HepG2 (cell line): ENCODE measurements around the gene OGFR. TPM values are rescaled to one million over a fixed set of nuclear protein-coding genes. Genes with fewer than 3 reads are reported as not detected.
A peak's percentile ranks its signal among the peaks of the same experiment; 100 is the strongest.

Experiments
- DDIT3 ChIP-seq: sonication (generic); formaldehyde crosslinking; IDR thresholded peaks from 2 replicates; pipeline ENCODE4 v1.4.0; 2020; ENCODE audit warnings: mild to moderate bottlenecking, missing genetic modification reagents
- DNMT1 ChIP-seq: sonication (generic); formaldehyde crosslinking; IDR thresholded peaks from 2 replicates; pipeline ENCODE4 v1.5.1; 2020; ENCODE audit warnings: mild to moderate bottlenecking, missing genetic modification reagents
- GATAD2A ChIP-seq: IDR thresholded peaks from 2 replicates; pipeline ENCODE4 v1.6.1; 2016
- GPN1 ChIP-seq: sonication (generic); formaldehyde crosslinking; IDR thresholded peaks from 2 replicates; pipeline ENCODE4 v1.5.1; 2020; ENCODE audit warnings: missing genetic modification reagents, borderline replicate concordance
- GTF2F1 ChIP-seq: fragments of 150-350 bp; IDR thresholded peaks from 2 replicates; pipeline ENCODE4 v1.6.1; 2014; ENCODE audit warnings: low read length
- HHEX ChIP-seq: IDR thresholded peaks from 2 replicates; pipeline ENCODE4 v1.6.1; 2016; ENCODE audit warnings: control low read depth
- HINFP ChIP-seq: sonication (generic); formaldehyde crosslinking; IDR thresholded peaks from 2 replicates; pipeline ENCODE4 v1.4.0; 2020; ENCODE audit warnings: low read depth, mild to moderate bottlenecking, missing genetic modification reagents
- HOXA7 ChIP-seq: sonication (generic); formaldehyde crosslinking; IDR thresholded peaks from 2 replicates; pipeline ENCODE4 v1.8.1; 2022; ENCODE audit warnings: mild to moderate bottlenecking, missing genetic modification reagents, moderate library complexity
- MAFF ChIP-seq: IDR thresholded peaks from 2 replicates; pipeline ENCODE4 v1.6.1; 2011; ENCODE audit warnings: low read depth, low read length, improper control_type of control experiment
- MAFK ChIP-seq, 2 experiments: IDR thresholded peaks in 1 of 2; conservative IDR thresholded peaks in 1 of 2; 2 replicates each; pipeline ENCODE4 v1.6.1; 2011; ENCODE audit warnings: improper control_type of control experiment in 2 of 2, low read length in 2 of 2
- MTF2 ChIP-seq: sonication (generic); formaldehyde crosslinking; IDR thresholded peaks from 2 replicates; pipeline ENCODE4 v1.5.0; 2020; ENCODE audit warnings: missing genetic modification reagents, borderline replicate concordance
- NFE2L2 ChIP-seq: fragments of 150-350 bp; IDR thresholded peaks from 2 replicates; pipeline ENCODE4 v1.6.1; 2014; ENCODE audit warnings: low read length
- NFIC ChIP-seq: IDR thresholded peaks from 2 replicates; pipeline ENCODE4 v1.6.1; 2012; ENCODE audit warnings: mild to moderate bottlenecking, low read length, inconsistent platforms
- PCBP2 ChIP-seq: fragments of 200-400 bp; formaldehyde crosslinking; optimal IDR thresholded peaks from 2 replicates; pipeline ENCODE3; 2018; ENCODE audit warnings: low read length, low read depth; ENCODE audit not compliant: poor library complexity, severe bottlenecking
- PHF21A ChIP-seq: sonication (generic); formaldehyde crosslinking; IDR thresholded peaks from 2 replicates; pipeline ENCODE4 v1.5.0; 2020; ENCODE audit warnings: mild to moderate bottlenecking, missing genetic modification reagents
- POLR2A ChIP-seq, 2 experiments: IDR thresholded peaks; 2 replicates each; pipeline ENCODE4 v1.6.1; 2011; ENCODE audit warnings: low read depth in 2 of 2, low read length in 2 of 2, mild to moderate bottlenecking in 1 of 2, moderate library complexity in 1 of 2; ENCODE audit not compliant: insufficient read depth in 1 of 2
- PPARG ChIP-seq: conservative IDR thresholded peaks from 2 replicates; pipeline ENCODE4 v1.6.1; 2016; ENCODE audit warnings: missing biosample characterization, missing genetic modification reagents
- STAG1 ChIP-seq: sonication (generic); formaldehyde crosslinking; IDR thresholded peaks from 2 replicates; pipeline ENCODE4 v1.4.0; 2020; ENCODE audit warnings: missing genetic modification reagents
- ZBTB1 ChIP-seq: sonication (generic); formaldehyde crosslinking; IDR thresholded peaks from 2 replicates; pipeline ENCODE4 v1.4.0; 2020; ENCODE audit warnings: missing genetic modification reagents, borderline replicate concordance
- ZBTB4 ChIP-seq: sonication (generic); formaldehyde crosslinking; IDR thresholded peaks from 2 replicates; pipeline ENCODE4 v1.4.0; 2020; ENCODE audit warnings: missing genetic modification reagents, mild to moderate bottlenecking, borderline replicate concordance
- ZMYM2 ChIP-seq: sonication (generic); formaldehyde crosslinking; IDR thresholded peaks from 2 replicates; pipeline ENCODE4 v1.8.0; 2022; ENCODE audit warnings: mild to moderate bottlenecking, missing genetic modification reagents
- ZNF30 ChIP-seq: sonication (generic); formaldehyde crosslinking; IDR thresholded peaks from 2 replicates; pipeline ENCODE4 v1.5.0; 2020; ENCODE audit warnings: mild to moderate bottlenecking, missing genetic modification reagents
- ZNF350 ChIP-seq: sonication (generic); formaldehyde crosslinking; IDR thresholded peaks from 2 replicates; pipeline ENCODE4 v1.4.0; 2020; ENCODE audit warnings: mild to moderate bottlenecking, low read depth, missing genetic modification reagents, borderline replicate concordance
- ZNF468 ChIP-seq: sonication (generic); formaldehyde crosslinking; IDR thresholded peaks from 2 replicates; pipeline ENCODE4 v1.8.0; 2022; ENCODE audit warnings: mild to moderate bottlenecking, moderate library complexity, missing genetic modification reagents
- ZNF567 ChIP-seq: sonication (generic); formaldehyde crosslinking; IDR thresholded peaks from 2 replicates; pipeline ENCODE4 v1.8.1; 2023; ENCODE audit warnings: mild to moderate bottlenecking, missing genetic modification reagents, borderline replicate concordance
- ZNF619 ChIP-seq: sonication (generic); formaldehyde crosslinking; IDR thresholded peaks from 2 replicates; pipeline ENCODE4 v1.4.0; 2020; ENCODE audit warnings: mild to moderate bottlenecking, missing genetic modification reagents
- ZNF775 ChIP-seq: sonication (generic); formaldehyde crosslinking; IDR thresholded peaks from 2 replicates; pipeline ENCODE4 v1.4.0; 2020; ENCODE audit warnings: missing genetic modification reagents, mild to moderate bottlenecking, moderate library complexity, borderline replicate concordance
- ZNF816 ChIP-seq: sonication (generic); formaldehyde crosslinking; IDR thresholded peaks from 2 replicates; pipeline ENCODE4 v1.8.0; 2022; ENCODE audit warnings: missing genetic modification reagents, mild to moderate bottlenecking, borderline replicate concordance
- ZNF841 ChIP-seq: sonication (generic); formaldehyde crosslinking; IDR thresholded peaks from 2 replicates; pipeline ENCODE4 v1.8.1; 2023; ENCODE audit warnings: missing genetic modification reagents, borderline replicate concordance
- polyA plus RNA-seq, 8 experiments: library from polyadenylated mRNA; depleted of rRNA in 3 of 8; stranded (reverse) in 7 of 8; unstranded in 1 of 8; fragments of >200 nt; fragmentation: Illumina TruSeq in 4 of 8; extraction: Trizol in 4 of 8; gene quantifications; 2 replicates each; pipeline versions ENCODE4 v1.2.1 to v1.2.3, GENCODE V29; 2011 to 2016; ENCODE audit warnings: low read depth in 4 of 8, missing spikeins in 1 of 8, mixed read lengths in 1 of 8; ENCODE audit not compliant: insufficient read depth in 1 of 8
- total RNA-seq, 5 experiments: library from RNA; depleted of rRNA; stranded (reverse); fragments of >200 nt; fragmentation: Illumina TruSeq; extraction: Trizol; gene quantifications; 2 replicates each; pipeline ENCODE4 v1.2.3, GENCODE V29; 2016; ENCODE audit warnings: low read depth in 1 of 5

The OGFR gene
- total and polyA plus RNA-seq, 2 of the 13 experiments (the other 11 are each of a cell fraction or from before 2014, with no cell fraction given) = 47.7 to 81.8 TPM

GRCh38 chr20:62808211-62808865, 3.7 kb downstream of the OGFR start (continued):
- TF ChIP-seq ZBTB4 (0 out of 2 replicates have a peak, but pooled peaks have one; percentile 49), NFE2L2 (0 out of 2 replicates have a peak, but pooled peaks have one; percentile 1), MTF2 (no peak), ZNF816 (CRISPR knock-in tag) (0 out of 2 replicates have a peak, but pooled peaks have one; percentile 23), PHF21A (CRISPR knock-in tag) (no peak), GTF2F1 (no peak), ZNF567 (CRISPR knock-in tag) (no peak), HINFP (CRISPR knock-in tag) (no peak), NFIC (no peak), DDIT3 (CRISPR knock-in tag) (no peak), GPN1 (no peak), MAFK (conservative IDR thresholded peaks at IDR 0.05 in 1 of 2, IDR thresholded peaks at IDR 0.05 in 1 of 2; ENCODE audit: low read length in 2 of 2) (no peak), POLR2A (IDR thresholded peaks at IDR 0.05; ENCODE audit: insufficient read depth in 1 of 2, low read depth in 2 of 2, low read length in 2 of 2) (no peak; a peak in 3 of 4 replicates), ZNF350 (CRISPR knock-in tag) (0 out of 2 replicates have a peak, but pooled peaks have one; percentile 22), GATAD2A (CRISPR knock-in tag) (peak; percentile 35; the same call in 1 of the 2 replicates), ZNF619 (CRISPR knock-in tag) (no peak), ZNF468 (no peak), MAFF (no peak), HOXA7 (CRISPR knock-in tag) (no peak), HHEX (CRISPR knock-in tag) (no peak), ZNF775 (no peak), DNMT1 (CRISPR knock-in tag) (no peak), STAG1 (CRISPR knock-in tag) (peak; percentile 76), PPARG (CRISPR knock-in tag) (no peak), ZBTB1 (CRISPR knock-in tag) (no peak), ZMYM2 (CRISPR knock-in tag) (no peak), ZNF841 (CRISPR knock-in tag) (no peak), ZNF30 (CRISPR knock-in tag) (no peak), PCBP2 (no peak)
